Posterior cingulate gyrus (tissue), 11 donors: Measurements from ENCODE around the gene ATXN2.

Experiments used
- DNase-seq, 10 donors: peaks; one replicate each; pipeline versions ENCODE4 v3.0.0 to v3.0.0-alpha.2; 2020 to 2021; ENCODE audit warnings: mixed read lengths in 3 of 10
- intact Hi-C: fragments of 100-400 bp; cut with DNase I; formaldehyde crosslinking; loops from one replicate; pipeline ENCODE4 v1.15.1; 2023

The ATXN2 gene

GRCh38 chr12:111443586-111443985 lies 155.5 kb downstream of the ATXN2 start:
- intact Hi-C loops: no loop called here
- peak in 3 of 10 donors; percentile 6 to 66 (median 62) for DNase-seq

- DNase-seq: peak in 2 of 10 donors; percentile 33 to 52
- intact Hi-C loops: no loop called here
Observed at GRCh38 chr12:111443086-111443485, 156.0 kb downstream of the ATXN2 start.

GRCh38 chr12:111442301-111443045 lies 156.6 kb downstream of the ATXN2 start:
- peak in 2 of 10 donors; percentile 57 to 79 for DNase-seq
- intact Hi-C loops: no loop called here

DNA sequence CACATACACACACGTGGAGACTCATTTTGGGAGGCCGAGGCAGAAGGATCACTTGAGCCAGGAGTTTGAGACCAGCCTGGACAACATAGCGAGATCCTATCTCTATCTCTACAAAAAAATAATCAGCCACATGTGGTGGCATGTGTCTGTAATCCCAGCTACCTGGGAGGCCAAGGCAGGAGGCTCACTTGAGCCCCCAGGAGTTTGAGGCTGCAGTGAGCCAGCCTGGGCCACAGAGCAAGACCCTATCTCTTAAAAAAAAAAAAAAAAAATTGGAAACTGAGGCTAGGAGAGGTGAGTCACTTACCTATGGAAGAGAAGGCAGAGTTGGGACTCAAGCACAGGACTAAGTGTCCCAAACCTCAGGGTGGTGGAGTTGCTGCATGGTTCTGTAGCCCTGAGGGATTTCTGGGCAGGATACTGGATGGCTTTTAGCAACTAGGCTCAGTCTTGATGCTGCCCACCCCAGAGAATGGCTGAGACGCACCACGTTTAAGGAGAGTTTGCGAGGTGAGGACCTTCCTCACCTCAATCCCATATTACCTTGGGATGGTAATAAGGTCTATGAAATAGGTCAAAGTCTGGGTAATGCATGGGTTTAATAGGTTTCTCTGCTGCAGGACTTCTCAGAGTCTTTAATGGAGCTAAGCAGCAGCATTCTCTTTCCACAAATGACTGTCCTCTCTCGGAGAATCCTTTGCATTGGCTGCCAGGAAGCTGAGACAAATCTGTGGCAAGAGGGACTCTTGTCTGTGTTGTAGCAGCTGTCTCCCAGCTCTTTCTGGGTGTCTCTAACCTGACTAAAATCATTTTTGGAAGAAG lies 157.8 kb downstream of the ATXN2 start:
- intact Hi-C loops: no loop called here
- peak in 2 of 10 donors; percentile 8 to 54 for DNase-seq

DNA sequence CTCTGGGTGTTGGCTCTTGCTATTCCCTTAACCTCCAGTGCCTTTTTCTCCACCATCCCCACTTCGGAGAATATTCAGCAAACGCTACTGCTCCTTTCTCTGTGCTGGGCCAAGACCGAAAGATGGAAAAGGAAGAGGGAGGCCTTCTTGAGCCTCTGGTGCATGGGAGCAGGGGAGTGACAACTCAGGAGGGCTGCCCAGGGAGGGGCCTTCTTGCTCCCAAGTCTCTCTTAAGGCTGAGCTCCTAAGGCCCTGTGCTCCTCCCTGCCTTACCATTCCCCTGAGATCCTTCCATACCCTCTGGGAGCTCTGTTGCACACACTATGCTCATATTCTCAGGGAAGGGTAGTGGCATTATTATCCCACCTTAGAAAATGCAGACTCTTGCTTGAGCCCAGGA lies 158.5 kb downstream of the ATXN2 start:
- peak in 1 of 10 donors; percentile 31 for DNase-seq
- intact Hi-C loops: no loop called here

DNA sequence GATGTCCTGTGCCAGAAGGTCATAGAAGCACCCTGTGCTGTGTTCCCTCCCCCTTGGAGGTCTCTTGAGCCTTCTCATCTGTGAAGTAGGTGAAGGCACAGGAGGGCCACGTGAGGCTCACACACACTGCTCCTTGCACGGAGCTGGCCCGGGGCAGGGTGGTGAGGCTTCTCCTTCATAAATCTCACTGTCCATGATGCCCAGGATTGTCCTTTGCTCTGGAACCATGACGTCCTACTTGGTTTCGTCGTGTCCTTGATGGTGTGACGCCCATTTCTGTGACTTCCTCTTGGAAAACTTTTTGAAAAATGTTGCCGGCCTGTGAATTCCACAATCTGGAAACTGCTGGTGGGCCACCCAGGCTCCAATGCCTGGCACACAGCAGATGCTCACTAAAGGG lies 159.0 kb downstream of the ATXN2 start:
- DNase-seq: peak in 2 of 10 donors; percentile 42 to 58
- intact Hi-C loops: no loop called here

GRCh38 chr12:111439657-111440151 lies 159.4 kb downstream of the ATXN2 start:
- peak in 2 of 10 donors; percentile 79 to 85 for DNase-seq
- intact Hi-C loops: no loop called here

DNA sequence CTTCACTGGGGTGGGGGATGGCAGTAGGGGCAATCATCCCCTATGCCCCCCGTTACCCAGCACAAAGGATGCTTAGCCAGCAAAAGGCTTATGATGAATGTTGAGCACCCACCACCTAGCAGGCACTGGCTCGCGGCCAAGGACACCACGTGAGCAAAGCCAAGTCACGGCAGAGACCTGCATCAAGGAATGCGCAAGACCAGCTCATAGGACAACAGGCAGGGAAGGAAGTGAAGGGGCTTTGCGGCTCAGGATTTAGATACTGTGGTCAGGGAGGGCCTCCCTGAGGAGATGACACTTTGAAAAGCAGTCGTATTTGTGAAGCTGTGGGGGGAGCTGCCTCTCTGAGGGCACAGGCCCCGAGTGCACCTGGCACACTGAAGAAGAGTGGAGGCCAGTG lies 160.6 kb downstream of the ATXN2 start:
- intact Hi-C loops: no loop called here
- DNase-seq: peak in 4 of 10 donors; percentile 35 to 88 (median 82)

DNA sequence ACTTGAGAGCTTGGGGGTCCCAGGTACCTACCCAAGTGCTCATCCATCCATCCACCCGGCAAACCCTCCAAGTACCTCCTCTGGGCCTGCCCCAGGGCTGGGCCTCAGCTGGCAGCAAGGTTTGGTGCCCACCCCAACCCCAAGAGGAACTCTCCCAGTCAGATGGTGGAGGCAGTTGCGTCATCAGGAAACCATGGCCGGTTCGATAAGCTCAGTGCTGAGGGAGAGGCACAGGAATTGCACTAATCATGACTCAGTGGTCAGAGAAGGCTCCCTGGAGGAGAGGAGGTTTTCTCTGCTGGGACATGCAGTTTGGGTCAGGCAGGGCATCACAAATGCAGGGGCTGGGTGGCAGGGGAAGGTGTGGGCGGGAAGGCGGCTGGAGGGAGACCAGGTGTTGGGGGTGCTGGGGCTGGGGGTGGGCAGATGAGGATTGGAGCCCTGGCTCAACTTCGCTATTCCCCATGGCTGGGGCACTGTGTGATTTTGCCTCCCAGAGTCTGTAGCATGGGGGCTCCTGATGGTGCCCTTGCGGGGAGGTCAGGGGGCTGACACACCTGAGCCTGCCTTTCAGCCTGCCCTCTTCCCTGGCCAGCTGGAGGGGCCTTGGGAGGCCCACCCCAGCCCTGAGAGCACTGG lies 161.2 kb downstream of the ATXN2 start:
- DNase-seq: peak in 3 of 10 donors; percentile 37 to 81 (median 78)
- intact Hi-C loops: no loop called here

GRCh38 chr12:111436811-111437210 lies 162.3 kb downstream of the ATXN2 start:
- DNase-seq: peak in 1 of 10 donors; percentile 55
- intact Hi-C loops: no loop called here

GRCh38 chr12:111436266-111436665 lies 162.8 kb downstream of the ATXN2 start:
- intact Hi-C loops: no loop called here
- peak in 1 of 10 donors; percentile 71 for DNase-seq

DNA sequence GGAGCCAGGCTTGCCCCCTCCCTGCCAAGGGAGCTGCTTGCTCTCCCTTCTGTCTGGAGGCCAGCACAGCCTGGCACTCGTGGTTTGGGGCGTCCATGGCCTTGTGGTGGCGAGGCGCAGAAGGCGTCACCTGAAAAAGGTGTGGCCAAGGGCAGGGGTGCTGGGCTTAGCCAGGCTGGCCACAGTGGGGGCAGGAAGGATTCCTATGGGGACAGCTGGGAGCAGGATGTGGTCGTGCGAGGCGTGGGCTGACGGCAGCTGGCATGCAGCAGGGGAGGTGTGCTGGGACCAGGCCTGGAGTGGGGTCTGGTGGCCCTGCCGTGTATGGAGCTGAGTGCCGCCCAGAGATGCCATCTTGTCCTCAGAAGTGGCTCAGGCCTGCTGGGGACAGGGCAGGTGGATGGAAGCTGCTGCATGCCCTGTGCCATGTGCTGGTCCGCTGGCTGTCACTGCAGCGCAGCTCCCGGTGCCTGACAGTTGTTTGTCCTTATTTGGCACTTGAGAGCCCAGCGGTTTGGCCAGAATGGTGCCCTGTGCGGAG lies 163.4 kb downstream of the ATXN2 start:
- peak in 2 of 10 donors; percentile 79 to 85 for DNase-seq
- intact Hi-C loops: no loop called here

DNA sequence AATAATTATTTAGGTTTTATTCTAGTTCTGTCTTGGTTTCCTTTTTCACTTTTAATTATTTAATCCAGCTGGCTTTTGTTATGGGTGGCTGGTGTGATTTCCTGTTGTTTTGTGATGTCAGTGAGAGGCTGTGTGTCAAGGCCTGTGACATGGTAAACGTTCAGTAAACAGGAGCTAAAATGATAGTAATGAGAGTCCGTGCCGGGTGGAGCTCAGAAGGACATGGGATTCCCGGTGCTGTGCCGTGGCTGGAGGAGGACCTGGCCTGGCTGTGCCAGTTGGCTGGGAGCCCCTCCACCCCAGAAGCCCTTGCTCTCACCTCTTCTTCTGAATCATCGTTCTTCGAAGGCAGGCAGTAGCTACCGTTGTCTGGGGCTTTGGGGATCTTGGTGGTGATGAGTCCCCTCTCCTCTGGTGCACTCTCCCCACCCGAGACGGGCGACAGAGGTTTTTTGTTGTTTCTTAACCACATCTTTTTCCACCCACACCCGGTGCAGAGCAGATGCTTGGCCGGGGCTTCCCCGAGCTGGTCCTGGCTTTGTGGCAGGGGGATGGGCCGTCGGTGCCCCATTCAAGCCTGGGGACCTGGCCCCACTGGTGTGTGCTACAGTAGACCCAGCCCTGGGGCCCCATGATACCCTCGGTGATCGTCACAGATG lies 164.3 kb downstream of the ATXN2 start:
- intact Hi-C loops: no loop called here
- DNase-seq: peak in 1 of 10 donors; percentile 86

- no peak for DNase-seq
- intact Hi-C loops: no loop called here
Observed at GRCh38 chr12:111434049-111434448, 165.1 kb downstream of the ATXN2 start.

DNA sequence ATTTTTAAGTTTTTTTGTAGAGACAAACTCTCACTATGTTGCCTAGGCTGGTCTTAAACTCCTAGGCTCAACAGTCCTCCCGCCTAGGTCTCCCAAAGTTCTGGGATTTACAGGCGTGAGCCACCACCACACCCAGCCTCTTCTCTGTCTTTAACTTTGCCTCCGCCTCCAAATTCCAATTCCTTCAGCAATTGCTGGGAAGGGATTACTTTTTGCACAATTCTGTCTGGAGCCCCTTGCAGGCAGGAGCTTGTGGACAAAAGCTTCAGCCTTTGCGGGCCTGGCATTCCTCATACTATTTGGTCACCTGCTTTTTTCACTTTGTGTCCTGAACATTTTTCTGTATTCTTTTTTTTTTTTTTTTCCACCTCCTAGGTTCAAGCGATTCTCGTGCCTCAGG lies 167.3 kb downstream of the ATXN2 start:
- no peak for DNase-seq
- intact Hi-C loops: no loop called here

- peak in 1 of 10 donors; percentile 75 for DNase-seq
- intact Hi-C loops: no loop called here
Observed at GRCh38 chr12:111430433-111431353, 168.4 kb downstream of the ATXN2 start.

GRCh38 chr12:111429828-111430432 lies 169.2 kb downstream of the ATXN2 start:
- intact Hi-C loops: no loop called here
- peak in 2 of 10 donors; percentile 77 to 78 for DNase-seq

GRCh38 chr12:111428728-111429175 lies 170.4 kb downstream of the ATXN2 start:
- intact Hi-C loops: no loop called here
- peak in 3 of 10 donors; percentile 27 to 89 (median 81) for DNase-seq
